Peyer's patch (tissue), 4 donors: ENCODE data around the gene MAP1B.

Experiments used
- POLR2A ChIP-seq, 2 donors: fragments of 450-650 bp; IDR thresholded peaks; one replicate each; pipeline ENCODE4 v1.5.1; 2017; ENCODE audit warnings: antibody characterized with exemption in 2 of 2, mild to moderate bottlenecking in 2 of 2, moderate library complexity in 2 of 2
- TF ChIP-seq, protein P1 (sequence below), 6 experiments: fragments of 450-650 bp in 4 of 6; fragments of 200-600 bp in 2 of 6; sonication (generic) in 1 of 6; IDR thresholded peaks; one replicate each; pipeline ENCODE4 v1.5.1; 2017 to 2019; ENCODE audit warnings: antibody characterized with exemption in 6 of 6, mild to moderate bottlenecking in 3 of 6, moderate library complexity in 1 of 6

DNA sequence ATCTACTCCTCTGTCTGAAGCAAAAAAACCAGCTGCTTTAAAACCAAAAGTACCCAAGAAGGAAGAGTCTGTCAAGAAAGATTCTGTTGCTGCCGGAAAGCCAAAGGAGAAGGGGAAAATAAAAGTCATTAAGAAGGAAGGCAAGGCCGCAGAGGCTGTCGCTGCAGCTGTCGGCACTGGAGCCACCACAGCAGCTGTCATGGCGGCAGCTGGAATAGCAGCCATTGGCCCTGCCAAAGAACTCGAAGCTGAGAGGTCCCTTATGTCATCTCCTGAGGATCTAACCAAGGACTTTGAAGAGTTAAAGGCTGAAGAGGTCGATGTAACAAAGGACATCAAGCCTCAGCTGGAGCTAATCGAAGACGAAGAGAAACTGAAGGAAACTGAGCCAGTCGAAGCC lies 88.3 kb downstream of the MAP1B start:
- TF ChIP-seq, protein P1, sequence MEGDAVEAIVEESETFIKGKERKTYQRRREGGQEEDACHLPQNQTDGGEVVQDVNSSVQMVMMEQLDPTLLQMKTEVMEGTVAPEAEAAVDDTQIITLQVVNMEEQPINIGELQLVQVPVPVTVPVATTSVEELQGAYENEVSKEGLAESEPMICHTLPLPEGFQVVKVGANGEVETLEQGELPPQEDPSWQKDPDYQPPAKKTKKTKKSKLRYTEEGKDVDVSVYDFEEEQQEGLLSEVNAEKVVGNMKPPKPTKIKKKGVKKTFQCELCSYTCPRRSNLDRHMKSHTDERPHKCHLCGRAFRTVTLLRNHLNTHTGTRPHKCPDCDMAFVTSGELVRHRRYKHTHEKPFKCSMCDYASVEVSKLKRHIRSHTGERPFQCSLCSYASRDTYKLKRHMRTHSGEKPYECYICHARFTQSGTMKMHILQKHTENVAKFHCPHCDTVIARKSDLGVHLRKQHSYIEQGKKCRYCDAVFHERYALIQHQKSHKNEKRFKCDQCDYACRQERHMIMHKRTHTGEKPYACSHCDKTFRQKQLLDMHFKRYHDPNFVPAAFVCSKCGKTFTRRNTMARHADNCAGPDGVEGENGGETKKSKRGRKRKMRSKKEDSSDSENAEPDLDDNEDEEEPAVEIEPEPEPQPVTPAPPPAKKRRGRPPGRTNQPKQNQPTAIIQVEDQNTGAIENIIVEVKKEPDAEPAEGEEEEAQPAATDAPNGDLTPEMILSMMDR (IDR thresholded peaks at IDR 0.05) = no peak
- no peak for TF ChIP-seq POLR2A (IDR thresholded peaks at IDR 0.05)
